Fibroblast of mammary gland (primary cell): ENCODE results near the gene SMIM31.

ENCODE experiments used
- DNase-seq: peaks from one replicate; pipeline ENCODE4 v3.0.0-alpha.2; 2010; ENCODE audit warnings: low read depth
- H3K4me3 ChIP-seq: 2 replicates; pipeline ENCODE4 v1.5.1; 2011; ENCODE audit warnings: low read depth, mild to moderate bottlenecking, low read length, moderate library complexity; ENCODE audit not compliant: control insufficient read depth
- CTCF ChIP-seq: conservative IDR thresholded peaks from 2 replicates; pipeline ENCODE4 v1.5.1; 2011; ENCODE audit warnings: low read depth, low read length, inconsistent platforms; ENCODE audit not compliant: control insufficient read depth, insufficient read depth

Gene SMIM31

GRCh38 chr4:164753873-164754488 lies at the start of gene SMIM31:
TSS of gene SMIM31 (plus strand) at chr4:164754131. CDS start at chr4:164770444, 16,313 bp downstream.
- no peak within 1 kb of the TSS for H3K4me3 ChIP-seq
- no peak for TF ChIP-seq CTCF
- DNase-seq, result no peak

DNA sequence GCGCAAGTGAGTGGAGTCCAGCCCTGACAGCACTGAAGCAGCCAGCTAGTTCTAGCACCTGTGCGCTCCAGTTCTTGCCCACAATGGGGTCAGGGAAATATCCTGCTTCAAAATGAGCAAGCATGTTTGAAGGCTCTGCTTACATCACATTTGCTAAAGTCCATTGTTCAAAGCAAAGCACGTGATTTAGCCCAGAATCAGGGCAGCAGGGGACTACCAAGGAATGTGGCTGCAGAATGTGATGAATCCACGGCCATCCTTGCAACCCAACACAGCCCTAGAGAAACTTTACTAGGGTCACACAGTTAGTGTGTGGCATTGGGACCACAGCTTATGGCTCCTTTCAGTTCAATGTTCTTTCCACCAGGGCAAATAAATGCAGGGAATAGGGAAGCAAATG lies 47.3 kb upstream of the SMIM31 start:
- no peak overlapping the region for H3K4me3 ChIP-seq
- TF ChIP-seq CTCF, result no peak
- DNase-seq, result no peak

- no peak for TF ChIP-seq CTCF
- no peak overlapping the region for H3K4me3 ChIP-seq
- peak; percentile 1 for DNase-seq
Observed at GRCh38 chr4:164716901-164717300, 37.0 kb upstream of the SMIM31 start.

GRCh38 chr4:164718827-164719226 lies 35.1 kb upstream of the SMIM31 start:
- DNase-seq, result no peak
- no peak overlapping the region for H3K4me3 ChIP-seq
- no peak for TF ChIP-seq CTCF

- DNase-seq, result no peak
- no peak for TF ChIP-seq CTCF
- H3K4me3 ChIP-seq, result no peak overlapping the region
Observed at GRCh38 chr4:164725066-164725465, 28.9 kb upstream of the SMIM31 start.

GRCh38 chr4:164730705-164731393 lies 23.1 kb upstream of the SMIM31 start:
- no peak for TF ChIP-seq CTCF
- DNase-seq, result no peak
- H3K4me3 ChIP-seq, result no peak overlapping the region
